AG09319 (cell line): ENCODE measurements around the gene GLIPR2.

Experiments
- DNase-seq: peaks from one replicate; pipeline ENCODE4 v3.0.0-alpha.2; 2010; ENCODE audit warnings: low read depth; ENCODE audit errors: extremely low read depth
- TF ChIP-seq, protein P1 (sequence below): IDR thresholded peaks from 2 replicates; pipeline ENCODE4 v1.5.1; 2011; ENCODE audit warnings: low read depth, mild to moderate bottlenecking, inconsistent platforms, low read length, moderate library complexity

The GLIPR2 gene

DNA sequence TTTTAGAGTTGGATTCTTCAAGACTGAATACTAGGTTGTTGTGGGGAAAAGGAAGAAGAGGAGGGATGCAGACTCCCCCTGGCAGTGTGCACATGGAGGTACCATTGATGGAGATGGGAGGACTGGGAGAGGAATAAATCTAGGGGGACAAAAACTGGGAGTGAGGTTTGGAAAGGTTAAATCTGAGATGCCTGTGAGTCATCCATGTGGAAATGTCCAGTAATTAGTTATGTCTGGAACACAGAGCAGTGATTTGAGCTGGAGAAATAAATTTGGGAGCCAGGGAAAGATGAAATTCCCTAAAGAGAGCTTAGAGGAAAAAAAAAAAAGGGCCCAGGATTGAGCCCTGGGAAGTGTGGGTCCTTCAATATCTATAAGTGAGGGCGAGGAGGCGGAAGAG lies 24.7 kb downstream of the GLIPR2 start:
- TF ChIP-seq, protein P1, sequence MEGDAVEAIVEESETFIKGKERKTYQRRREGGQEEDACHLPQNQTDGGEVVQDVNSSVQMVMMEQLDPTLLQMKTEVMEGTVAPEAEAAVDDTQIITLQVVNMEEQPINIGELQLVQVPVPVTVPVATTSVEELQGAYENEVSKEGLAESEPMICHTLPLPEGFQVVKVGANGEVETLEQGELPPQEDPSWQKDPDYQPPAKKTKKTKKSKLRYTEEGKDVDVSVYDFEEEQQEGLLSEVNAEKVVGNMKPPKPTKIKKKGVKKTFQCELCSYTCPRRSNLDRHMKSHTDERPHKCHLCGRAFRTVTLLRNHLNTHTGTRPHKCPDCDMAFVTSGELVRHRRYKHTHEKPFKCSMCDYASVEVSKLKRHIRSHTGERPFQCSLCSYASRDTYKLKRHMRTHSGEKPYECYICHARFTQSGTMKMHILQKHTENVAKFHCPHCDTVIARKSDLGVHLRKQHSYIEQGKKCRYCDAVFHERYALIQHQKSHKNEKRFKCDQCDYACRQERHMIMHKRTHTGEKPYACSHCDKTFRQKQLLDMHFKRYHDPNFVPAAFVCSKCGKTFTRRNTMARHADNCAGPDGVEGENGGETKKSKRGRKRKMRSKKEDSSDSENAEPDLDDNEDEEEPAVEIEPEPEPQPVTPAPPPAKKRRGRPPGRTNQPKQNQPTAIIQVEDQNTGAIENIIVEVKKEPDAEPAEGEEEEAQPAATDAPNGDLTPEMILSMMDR, result no peak
- DNase-seq, result no peak

DNA sequence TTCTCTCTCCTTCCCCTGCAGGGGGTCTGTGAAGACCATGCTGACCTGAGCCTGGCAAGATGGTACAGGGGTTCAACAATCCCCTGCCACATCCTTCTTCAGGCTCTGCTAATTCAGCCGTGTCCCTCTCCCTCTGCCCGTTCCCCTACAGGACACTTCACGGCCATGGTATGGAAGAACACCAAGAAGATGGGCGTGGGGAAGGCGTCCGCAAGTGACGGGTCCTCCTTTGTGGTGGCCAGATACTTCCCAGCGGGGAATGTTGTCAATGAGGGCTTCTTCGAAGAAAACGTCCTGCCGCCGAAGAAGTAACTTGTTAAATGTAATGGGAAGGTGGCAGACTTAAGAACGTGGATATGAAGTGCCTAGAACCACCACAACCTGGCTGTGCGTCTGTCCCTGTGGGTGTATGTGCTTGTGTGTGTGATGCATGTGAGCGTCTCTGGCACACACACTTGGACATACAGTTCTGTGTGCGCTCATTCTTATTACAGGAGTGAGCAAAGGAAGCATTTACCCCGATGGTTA lies 25.7 kb downstream of the GLIPR2 start:
- TF ChIP-seq, protein P1, result no peak
- DNase-seq, result no peak

DNA sequence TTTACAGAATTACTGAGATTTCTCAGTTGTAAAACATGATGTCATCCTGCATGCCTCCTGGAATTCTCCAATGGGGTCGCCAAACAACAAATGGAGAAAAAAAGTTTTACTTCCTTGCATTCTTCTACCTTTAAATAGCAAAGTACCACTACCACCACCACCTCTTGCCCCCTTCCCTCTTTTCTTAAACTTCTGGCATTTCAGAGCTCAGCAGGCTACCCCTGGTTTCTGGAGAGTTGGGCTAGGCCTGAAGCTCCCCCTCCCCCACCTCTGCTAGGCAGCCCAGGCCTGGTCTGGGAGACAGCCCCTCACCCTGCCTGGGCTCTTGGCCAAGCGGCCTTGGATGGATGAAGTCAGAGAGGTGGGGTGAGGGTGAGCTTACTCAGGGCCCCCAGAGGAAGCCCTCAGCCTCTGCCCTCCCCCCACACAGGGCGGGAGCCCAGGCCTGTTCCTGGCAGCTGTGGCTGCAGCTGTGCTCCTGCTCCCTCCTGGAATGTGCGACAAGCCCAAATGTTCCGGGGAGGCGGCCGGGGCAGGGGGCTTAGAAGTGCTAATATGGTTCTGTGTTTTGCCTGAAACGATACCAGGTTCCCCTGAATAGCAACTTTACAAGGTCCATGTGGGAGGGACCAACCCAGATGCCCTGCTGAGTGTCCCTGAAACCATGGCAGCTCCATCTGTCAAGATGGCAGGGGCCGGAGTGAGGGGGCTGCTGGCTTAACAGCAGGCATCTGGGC lies 26.7 kb downstream of the GLIPR2 start:
- TF ChIP-seq, protein P1, result no peak
- DNase-seq, result no peak

DNA sequence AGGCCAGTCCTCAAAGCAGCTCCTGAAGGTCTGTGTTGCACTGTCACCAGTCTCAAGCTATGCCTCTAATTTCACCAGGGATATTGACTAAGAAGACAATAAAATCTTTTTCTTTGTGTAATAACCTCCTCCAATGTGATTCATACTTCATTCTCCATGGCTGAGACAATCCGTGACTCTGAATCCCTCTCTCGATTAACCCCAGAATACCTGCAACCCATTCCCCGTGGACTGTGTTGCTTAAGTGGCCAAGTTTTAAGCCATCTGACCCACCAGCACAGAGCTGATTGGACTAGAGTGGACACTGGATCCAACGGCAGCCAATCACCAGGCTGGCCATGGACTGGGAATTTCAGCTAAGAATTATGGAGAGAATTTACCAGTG lies 27.2 kb downstream of the GLIPR2 start:
- no peak for DNase-seq
- TF ChIP-seq, protein P1, result no peak

DNA sequence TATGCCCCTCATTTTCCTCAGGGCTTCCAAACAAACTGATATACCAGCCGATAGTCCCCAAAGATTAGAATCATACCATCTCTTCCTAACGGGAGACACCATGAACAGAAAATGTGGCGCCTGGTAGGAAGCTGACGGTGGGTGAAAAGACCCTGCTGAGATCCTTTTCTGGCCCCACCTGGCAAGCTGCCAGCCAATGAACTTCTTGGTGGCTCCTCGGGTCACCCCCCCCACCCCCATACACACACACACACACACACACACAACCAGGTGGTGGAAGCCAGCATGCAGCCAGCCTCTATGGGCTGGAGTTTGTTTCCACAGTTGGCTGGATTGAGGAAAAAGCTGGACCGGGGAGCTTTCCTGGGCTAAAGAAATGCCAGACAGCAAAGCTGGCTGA lies 27.8 kb downstream of the GLIPR2 start:
- DNase-seq, result no peak
- TF ChIP-seq, protein P1, result no peak

DNA sequence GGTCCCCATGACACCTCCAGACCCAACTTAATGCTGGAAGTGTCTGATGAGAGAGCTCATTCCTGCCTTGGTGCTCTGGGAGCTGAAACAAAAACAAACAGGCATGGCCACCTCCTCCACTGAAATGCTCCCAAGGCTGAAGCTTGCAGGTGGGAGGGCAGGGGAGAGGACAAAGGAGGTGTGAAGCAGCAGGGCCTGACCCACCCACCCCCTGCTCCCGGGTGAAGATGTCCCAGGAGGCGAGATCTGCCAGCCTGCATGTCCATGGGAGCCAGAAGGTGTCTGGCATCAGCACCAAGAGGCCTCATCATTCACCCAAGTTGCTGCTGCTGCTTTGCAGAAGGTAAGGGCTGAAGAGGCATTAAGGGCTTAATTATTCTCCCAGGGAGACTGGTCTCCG lies 28.5 kb downstream of the GLIPR2 start:
- DNase-seq, result no peak
- TF ChIP-seq, protein P1, result no peak

DNA sequence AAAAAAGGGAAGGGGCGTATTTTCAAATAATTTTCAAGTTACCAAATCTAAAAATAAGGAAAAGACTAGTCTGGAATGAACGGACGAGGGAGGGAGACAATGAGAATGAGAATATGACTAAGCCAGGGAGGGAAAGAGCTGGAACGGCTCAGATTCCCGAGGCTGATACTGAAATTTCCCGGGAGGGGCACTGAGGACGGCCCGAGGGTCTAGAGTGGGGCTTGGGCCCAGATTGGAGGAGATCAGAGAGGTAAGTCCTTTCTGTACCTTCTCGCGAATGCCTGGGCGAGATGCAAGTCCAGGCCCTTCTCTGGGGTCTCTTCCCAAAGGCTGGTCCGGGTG lies 29.3 kb downstream of the GLIPR2 start:
- DNase-seq, result no peak
- TF ChIP-seq, protein P1, result no peak
